Mesenchymal stem cell (in vitro differentiated cells and primary cell): ENCODE data around the gene RNF4. TPM values are rescaled to one million over a fixed set of nuclear protein-coding genes. Genes with fewer than 3 reads are reported as not detected.

Source experiments
- DNase-seq: peaks from one replicate; pipeline ENCODE4 v3.0.0-alpha.2; 2013
- H2AFZ ChIP-seq: one replicate; pipeline ENCODE4 v1.6.1; 2013; ENCODE audit warnings: low read depth, mild to moderate bottlenecking, control low read depth, inconsistent platforms, low read length, moderate library complexity
- H2AK5ac ChIP-seq: 2 replicates; pipeline ENCODE4 v1.6.1; 2013; ENCODE audit warnings: low read length, moderate library complexity, mild to moderate bottlenecking, inconsistent platforms; ENCODE audit not compliant: severe bottlenecking
- H2BK120ac ChIP-seq: one replicate; pipeline ENCODE4 v1.6.1; 2013; ENCODE audit warnings: low read depth, mild to moderate bottlenecking, inconsistent platforms, low read length, moderate library complexity
- H2BK12ac ChIP-seq, 2 experiments: one replicate each; pipeline ENCODE4 v1.6.1; 2013; ENCODE audit warnings: inconsistent platforms in 2 of 2, low read length in 2 of 2, mild to moderate bottlenecking in 2 of 2, moderate library complexity in 2 of 2, control low read depth in 1 of 2
- H2BK15ac ChIP-seq: one replicate; pipeline ENCODE4 v1.6.1; 2013; ENCODE audit warnings: mild to moderate bottlenecking, low read depth, inconsistent platforms; ENCODE audit not compliant: poor library complexity, severe bottlenecking
- H2BK5ac ChIP-seq: 2 replicates; pipeline ENCODE4 v1.6.1; 2013; ENCODE audit warnings: low read depth, mild to moderate bottlenecking, low read length, control low read depth, inconsistent platforms; ENCODE audit not compliant: poor library complexity, severe bottlenecking
- H3K14ac ChIP-seq, 2 experiments: one replicate each; pipeline ENCODE4 v1.6.1; 2013; ENCODE audit warnings: inconsistent platforms in 2 of 2, low read length in 2 of 2, control low read depth in 1 of 2, mild to moderate bottlenecking in 1 of 2, moderate library complexity in 1 of 2
- H3K18ac ChIP-seq, 2 experiments: one replicate each; pipeline ENCODE4 v1.6.1; 2013; ENCODE audit warnings: inconsistent platforms in 2 of 2, low read length in 2 of 2, control low read depth in 1 of 2, low read depth in 1 of 2, mild to moderate bottlenecking in 1 of 2
- H3K23ac ChIP-seq, 2 experiments: one replicate each; pipeline ENCODE4 v1.6.1; 2013; ENCODE audit warnings: inconsistent platforms in 2 of 2, low read length in 2 of 2, mild to moderate bottlenecking in 2 of 2, moderate library complexity in 2 of 2, control low read depth in 1 of 2
- H3K27ac ChIP-seq: 2 replicates; pipeline ENCODE4 v1.5.1; 2013; ENCODE audit warnings: mild to moderate bottlenecking, moderate library complexity, low read length, control low read depth, inconsistent platforms; ENCODE audit not compliant: poor library complexity, severe bottlenecking
- H3K27me3 ChIP-seq, 2 experiments: 2 replicates each; pipeline versions ENCODE4 v1.6.1 to v1.7.0; 2013; ENCODE audit warnings: low read length in 2 of 2, mild to moderate bottlenecking in 2 of 2, moderate library complexity in 2 of 2, control low read depth in 1 of 2, inconsistent platforms in 1 of 2; ENCODE audit not compliant: control insufficient read depth in 1 of 2, insufficient read depth in 1 of 2
- H3K36me3 ChIP-seq, 2 experiments: 2 replicates each; pipeline versions ENCODE4 v1.6.1 to v1.7.0; 2013; ENCODE audit warnings: low read length in 2 of 2, control low read depth in 1 of 2, inconsistent platforms in 1 of 2, low read depth in 1 of 2, mild to moderate bottlenecking in 1 of 2; ENCODE audit not compliant: insufficient read depth in 2 of 2, control insufficient read depth in 1 of 2
- H3K4ac ChIP-seq, 2 experiments: one replicate each; pipeline ENCODE4 v1.6.1; 2013; ENCODE audit warnings: inconsistent platforms in 2 of 2, low read length in 2 of 2, mild to moderate bottlenecking in 2 of 2, moderate library complexity in 2 of 2, control low read depth in 1 of 2, low read depth in 1 of 2
- H3K4me1 ChIP-seq: 2 replicates; pipeline ENCODE4 v1.6.1; 2013; ENCODE audit warnings: low read depth, low read length, control low read depth; ENCODE audit not compliant: control insufficient read depth, insufficient read depth
- H3K4me2 ChIP-seq: 2 replicates; pipeline ENCODE4 v1.6.1; 2013; ENCODE audit warnings: low read length, mild to moderate bottlenecking, inconsistent platforms; ENCODE audit not compliant: poor library complexity, severe bottlenecking
- H3K4me3 ChIP-seq, 2 experiments: 2 replicates each; pipeline versions ENCODE4 v1.5.1 to v1.7.0; 2013; ENCODE audit warnings: low read length in 2 of 2, mild to moderate bottlenecking in 2 of 2, control low read depth in 1 of 2, low read depth in 1 of 2; ENCODE audit not compliant: insufficient read depth in 1 of 2
- H3K79me1 ChIP-seq: replicated peaks from 2 replicates; pipeline ENCODE4 v1.6.1; 2013; ENCODE audit warnings: mild to moderate bottlenecking, control low read depth, low read length, inconsistent platforms; ENCODE audit not compliant: poor library complexity, severe bottlenecking
- H3K9ac ChIP-seq: 2 replicates; pipeline ENCODE4 v1.7.0; 2013; ENCODE audit warnings: mild to moderate bottlenecking, low read length, moderate library complexity
- H3K9me3 ChIP-seq: 2 replicates; pipeline ENCODE4 v1.7.0; 2013; ENCODE audit warnings: mild to moderate bottlenecking, low read length; ENCODE audit not compliant: control insufficient read depth
- H4K8ac ChIP-seq: one replicate; pipeline ENCODE4 v1.6.1; 2013; ENCODE audit warnings: inconsistent platforms, mild to moderate bottlenecking, low read length, moderate library complexity
- H4K91ac ChIP-seq: one replicate; pipeline ENCODE4 v1.6.1; 2013; ENCODE audit warnings: mild to moderate bottlenecking, low read length, inconsistent platforms
- WGBS: methylation state at CpG from one replicate; pipeline ENCODE4 v1.1.7; 2013; ENCODE audit warnings: mixed read lengths; 5-methylcytosine and 5-hydroxymethylcytosine counted together
- polyA plus RNA-seq, 2 experiments: library from polyadenylated mRNA; stranded (reverse); fragments of 200-250 nt; gene quantifications; one replicate each; pipeline ENCODE4 v1.2.3, GENCODE V29; 2013

Gene RNF4, protein sequence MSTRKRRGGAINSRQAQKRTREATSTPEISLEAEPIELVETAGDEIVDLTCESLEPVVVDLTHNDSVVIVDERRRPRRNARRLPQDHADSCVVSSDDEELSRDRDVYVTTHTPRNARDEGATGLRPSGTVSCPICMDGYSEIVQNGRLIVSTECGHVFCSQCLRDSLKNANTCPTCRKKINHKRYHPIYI
- 50.8 TPM for polyA plus RNA-seq (2013, experiment 1 of 2)
- 49.7 TPM for polyA plus RNA-seq (2013, experiment 2 of 2)

DNA sequence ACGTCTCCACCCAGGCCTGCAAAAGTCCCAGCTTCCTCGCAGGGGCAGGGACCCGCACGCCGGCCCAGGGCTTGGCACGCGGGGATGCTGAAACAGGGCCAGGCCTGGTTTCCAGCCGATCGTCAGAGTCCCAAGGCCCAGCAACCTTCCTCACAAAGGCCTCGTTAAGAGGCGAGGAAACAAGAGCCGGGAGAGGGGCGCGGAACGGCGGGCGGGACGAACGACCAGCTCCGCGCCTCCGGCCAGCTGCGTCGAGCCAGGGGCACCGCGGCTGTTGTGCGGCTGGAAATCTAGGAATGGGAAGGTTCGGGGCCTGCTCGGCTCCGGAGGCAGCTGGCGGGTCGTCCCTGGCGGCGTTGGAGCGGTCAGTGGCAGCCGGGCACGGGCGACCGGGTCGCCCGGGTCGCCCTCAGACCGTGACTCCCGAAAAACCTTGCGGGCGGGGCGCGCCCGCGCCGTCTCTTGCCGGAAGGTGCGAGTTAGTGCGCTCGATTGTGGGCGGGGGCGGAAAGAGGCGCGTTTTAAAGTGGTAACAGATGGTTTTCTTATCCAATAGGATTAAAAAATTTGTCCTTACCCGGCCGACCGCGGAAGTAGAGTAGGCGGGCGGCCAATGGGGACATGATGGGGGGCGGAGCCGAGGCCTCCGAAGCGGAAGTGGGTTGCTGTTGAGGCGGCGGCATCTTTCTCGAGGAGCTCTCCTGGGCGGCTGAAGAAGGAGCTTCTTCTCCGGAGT is at the start of gene RNF4:
Gene RNF4 (plus strand): TSS at position 651 of the 736 bp plus-strand sequence. CDS start 21,388 bp downstream, outside the sequence.
- H3K18ac ChIP-seq: peak within 1 kb of the TSS; percentile 89 to 97
- peaks cover 12% of the 10 kb centered on the region for H3K9me3 ChIP-seq
- peak within 1 kb of the TSS; percentile 85 for H4K91ac ChIP-seq
- H3K79me1 ChIP-seq: peaks cover 4% of the 10 kb centered on the region
- H2BK12ac ChIP-seq: peak within 1 kb of the TSS in 1 of 2 experiments; percentile 60
- WGBS: under 1% methylated on average over 72 of the region's 74 CpGs
- peaks cover 8% of the 10 kb centered on the region for H3K4me1 ChIP-seq
- H2AFZ ChIP-seq: peak within 1 kb of the TSS; percentile 95
- H2BK120ac ChIP-seq: peak within 1 kb of the TSS; percentile 44
- peak within 1 kb of the TSS; percentile 79 for H3K4me2 ChIP-seq
- H2BK15ac ChIP-seq: peak within 1 kb of the TSS; percentile 94
- H3K4me3 ChIP-seq: peak within 1 kb of the TSS; percentile 93 to 97
- peak within 1 kb of the TSS; percentile 91 for H4K8ac ChIP-seq
- peak within 1 kb of the TSS in 1 of 2 experiments; percentile 81 for H3K23ac ChIP-seq
- peak; percentile 97 for DNase-seq
- H3K4ac ChIP-seq: peak within 1 kb of the TSS; percentile 39 to 97
- peak within 1 kb of the TSS; percentile 96 for H3K9ac ChIP-seq
- peaks cover 0 to 2% of the 10 kb centered on the region in 2 experiments for H3K27me3 ChIP-seq
- peak within 1 kb of the TSS; percentile 85 for H3K27ac ChIP-seq
- peak within 1 kb of the TSS; percentile 69 for H2BK5ac ChIP-seq
- H3K36me3 ChIP-seq: peaks cover 19 to 27% of the 10 kb centered on the region in 2 experiments
- peak within 1 kb of the TSS in 1 of 2 experiments; percentile 95 for H3K14ac ChIP-seq
- H2AK5ac ChIP-seq: no peak within 1 kb of the TSS

DNA sequence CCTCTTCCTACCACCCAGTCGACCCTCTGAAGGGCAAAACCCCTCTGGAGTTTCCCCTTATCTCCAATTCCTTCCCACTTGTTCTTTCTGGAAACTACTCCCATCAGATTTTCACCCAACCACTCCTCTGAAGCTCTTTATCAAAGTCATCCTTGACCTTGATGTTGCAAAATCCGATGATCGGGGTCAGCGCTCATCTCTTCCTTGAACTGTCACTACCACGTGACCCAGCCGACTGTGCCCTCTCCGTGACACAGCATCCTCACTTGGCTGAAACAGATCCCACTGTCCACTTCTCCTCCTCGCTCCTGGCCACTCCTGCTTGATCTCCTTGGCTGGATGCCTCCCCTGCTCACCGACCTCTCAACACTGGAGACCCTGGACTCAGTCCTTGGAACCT is 49.1 kb upstream of the RNF4 start:
- WGBS: 77% methylated on average over 9 of the region's 9 CpGs
- H3K27me3 ChIP-seq: peaks cover 18 to 58% of the 10 kb centered on the region in 2 experiments
- H4K8ac ChIP-seq: no peak overlapping the region
- DNase-seq: no peak
- H2BK120ac ChIP-seq: no peak overlapping the region
- H3K79me1 ChIP-seq: no peaks in the 10 kb centered on the region
- H3K36me3 ChIP-seq: peaks cover 0 to 6% of the 10 kb centered on the region in 2 experiments
- H3K18ac ChIP-seq: no peak overlapping the region
- no peak overlapping the region for H2BK15ac ChIP-seq
- H2AK5ac ChIP-seq: no peak overlapping the region
- H3K9ac ChIP-seq: no peak overlapping the region
- H3K14ac ChIP-seq: no peak overlapping the region
- no peak overlapping the region for H2BK5ac ChIP-seq
- no peak overlapping the region for H3K23ac ChIP-seq
- no peak overlapping the region for H3K27ac ChIP-seq
- H4K91ac ChIP-seq: no peak overlapping the region
- H3K9me3 ChIP-seq: peaks cover 4% of the 10 kb centered on the region
- no peak overlapping the region for H2AFZ ChIP-seq
- H2BK12ac ChIP-seq: no peak overlapping the region
- H3K4ac ChIP-seq: no peak overlapping the region
- no peak overlapping the region for H3K4me3 ChIP-seq
- no peak overlapping the region for H3K4me2 ChIP-seq
- peaks cover 31% of the 10 kb centered on the region for H3K4me1 ChIP-seq

DNA sequence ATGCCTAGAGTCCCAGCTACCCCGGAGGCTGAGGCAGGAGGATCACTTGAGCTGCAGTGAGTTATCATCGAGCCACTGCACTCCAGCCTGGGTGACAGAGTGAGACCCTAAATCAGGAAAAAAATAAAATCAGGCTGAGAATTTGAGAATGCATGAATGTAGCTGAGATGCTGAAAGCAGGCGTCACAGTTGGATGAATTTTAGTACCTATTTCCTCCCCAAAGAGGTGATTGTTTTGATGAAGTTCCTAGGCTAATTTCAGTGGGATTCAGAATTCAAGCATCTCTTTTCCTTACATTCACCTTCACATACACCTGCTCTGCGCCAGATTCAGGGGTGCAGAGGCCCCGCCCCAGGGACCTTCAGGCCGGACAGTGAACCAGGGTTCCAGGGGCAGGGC is 47.0 kb upstream of the RNF4 start:
- Histone ChIP-seq H3K14ac (no peak overlapping the region), H2AK5ac (no peak overlapping the region), H3K9ac (no peak overlapping the region), H3K4me2 (no peak overlapping the region), H4K8ac (no peak overlapping the region), H3K4ac (no peak overlapping the region), H2BK15ac (no peak overlapping the region), H3K79me1 (no peaks in the 10 kb centered on the region), H3K4me1 (peaks cover 20% of the 10 kb centered on the region), H2AFZ (no peak overlapping the region), H3K4me3 (no peak overlapping the region), H3K36me3 (peaks cover 0 to 6% of the 10 kb centered on the region in 2 experiments), H3K23ac (peak overlapping the region in 1 of 2 experiments; percentile 60), H3K9me3 (peaks cover 4% of the 10 kb centered on the region), H4K91ac (no peak overlapping the region), H3K27ac (no peak overlapping the region), H2BK120ac (no peak overlapping the region), H2BK5ac (no peak overlapping the region), H3K18ac (no peak overlapping the region), H2BK12ac (no peak overlapping the region), H3K27me3 (peaks cover 18 to 49% of the 10 kb centered on the region in 2 experiments)
- 84% methylated on average over 6 of the region's 6 CpGs for WGBS
- no peak for DNase-seq

DNA sequence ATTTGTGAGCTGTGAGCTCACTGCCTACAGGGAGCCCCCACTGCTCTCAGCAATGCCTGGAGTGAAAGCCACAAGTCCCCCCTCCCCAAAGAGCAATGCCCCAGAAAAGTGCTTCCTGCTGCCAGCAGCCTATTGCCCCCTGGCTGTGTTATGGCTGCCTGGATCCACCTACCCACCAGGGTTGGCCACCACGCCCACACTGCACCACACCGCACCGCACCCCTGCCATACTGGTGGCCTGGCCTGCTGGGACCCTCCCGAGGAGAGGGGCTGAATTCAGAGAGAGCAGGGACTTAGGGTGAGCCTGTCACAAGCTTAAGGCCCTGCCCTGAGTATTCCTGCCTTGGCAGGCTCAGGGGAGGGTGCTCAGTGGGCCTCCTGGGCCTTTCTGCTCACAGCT is 45.8 kb upstream of the RNF4 start:
- peaks cover 4% of the 10 kb centered on the region for H3K9me3 ChIP-seq
- 76% methylated on average over 4 of the region's 4 CpGs for WGBS
- H2BK120ac ChIP-seq: no peak overlapping the region
- no peak overlapping the region for H2AK5ac ChIP-seq
- H2AFZ ChIP-seq: no peak overlapping the region
- H3K4me2 ChIP-seq: no peak overlapping the region
- no peak overlapping the region for H3K27ac ChIP-seq
- no peak overlapping the region for H3K23ac ChIP-seq
- peaks cover 15% of the 10 kb centered on the region for H3K4me1 ChIP-seq
- no peak overlapping the region for H3K4ac ChIP-seq
- H3K18ac ChIP-seq: no peak overlapping the region
- no peak overlapping the region for H4K91ac ChIP-seq
- no peak overlapping the region for H2BK12ac ChIP-seq
- no peak for DNase-seq
- H3K4me3 ChIP-seq: peak overlapping the region in 1 of 2 experiments; percentile 17
- peaks cover 18 to 55% of the 10 kb centered on the region in 2 experiments for H3K27me3 ChIP-seq
- no peak overlapping the region for H2BK15ac ChIP-seq
- H3K14ac ChIP-seq: no peak overlapping the region
- H2BK5ac ChIP-seq: no peak overlapping the region
- no peak overlapping the region for H4K8ac ChIP-seq
- H3K79me1 ChIP-seq: no peaks in the 10 kb centered on the region
- H3K36me3 ChIP-seq: peaks cover 0 to 3% of the 10 kb centered on the region in 2 experiments
- H3K9ac ChIP-seq: no peak overlapping the region
